Stimulated activated CD8-positive, alpha-beta memory T cell treated with anti-CD3 and anti-CD28 coated beads, Interleukin-2, amount 100 ng/mL, for 1 hour (primary cell): ENCODE data around the gene KDM2B.

Source experiments
- DNase-seq, 2 donors: peaks; one replicate each; pipeline ENCODE4 v3.0.0-alpha.2; 2020; ENCODE audit warnings: low read depth in 2 of 2

Gene KDM2B

DNA sequence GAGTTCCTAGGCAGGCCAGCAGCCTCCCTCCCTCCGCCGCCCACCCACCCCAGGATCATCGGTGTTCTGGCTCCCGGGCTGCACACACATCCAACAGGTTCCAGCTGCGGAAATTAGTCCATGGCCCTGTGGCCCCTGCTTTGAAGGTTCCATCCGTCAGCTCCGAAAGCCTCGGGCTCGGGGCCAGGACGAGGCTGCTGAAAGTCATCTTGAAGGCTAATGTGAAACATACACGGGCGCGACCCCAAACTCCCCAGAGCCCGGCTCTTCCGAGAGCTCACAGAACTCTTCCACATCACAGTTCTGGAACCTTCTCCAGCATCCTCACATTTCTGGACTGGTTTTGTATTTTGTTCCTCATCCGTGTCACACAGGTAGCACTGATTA is 19.8 kb downstream of the KDM2B start:
- DNase-seq = no peak

DNA sequence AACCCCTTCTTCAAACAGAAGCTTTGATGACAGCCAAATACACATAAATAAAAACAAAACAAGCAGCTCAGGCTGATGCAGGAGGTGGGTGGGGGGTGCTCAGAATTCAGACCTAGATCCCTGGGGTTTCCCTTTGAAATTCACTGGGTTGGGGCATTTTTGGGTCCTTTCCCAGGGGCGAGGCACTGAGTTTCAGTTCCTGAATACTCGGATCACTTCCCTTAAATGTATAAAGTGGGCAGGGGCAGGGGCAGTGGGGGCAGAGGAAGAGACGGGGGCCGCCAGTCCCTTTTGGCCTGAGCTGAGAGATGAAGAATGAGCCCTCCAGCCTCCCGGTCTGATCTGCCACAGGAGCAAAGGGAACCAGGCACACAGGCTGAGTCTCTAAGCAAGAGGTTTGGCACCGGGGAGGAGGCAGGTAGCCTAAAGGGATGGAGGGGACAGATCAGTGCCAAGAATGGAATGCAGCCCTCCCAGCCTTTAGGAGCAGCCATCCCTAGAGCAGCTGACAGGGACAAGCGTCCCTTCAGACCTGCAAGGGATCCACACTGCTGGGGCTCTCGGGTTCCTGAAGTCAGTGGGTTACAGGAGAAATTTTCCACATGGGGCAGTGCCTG is 20.3 kb downstream of the KDM2B start:
- no peak for DNase-seq

DNA sequence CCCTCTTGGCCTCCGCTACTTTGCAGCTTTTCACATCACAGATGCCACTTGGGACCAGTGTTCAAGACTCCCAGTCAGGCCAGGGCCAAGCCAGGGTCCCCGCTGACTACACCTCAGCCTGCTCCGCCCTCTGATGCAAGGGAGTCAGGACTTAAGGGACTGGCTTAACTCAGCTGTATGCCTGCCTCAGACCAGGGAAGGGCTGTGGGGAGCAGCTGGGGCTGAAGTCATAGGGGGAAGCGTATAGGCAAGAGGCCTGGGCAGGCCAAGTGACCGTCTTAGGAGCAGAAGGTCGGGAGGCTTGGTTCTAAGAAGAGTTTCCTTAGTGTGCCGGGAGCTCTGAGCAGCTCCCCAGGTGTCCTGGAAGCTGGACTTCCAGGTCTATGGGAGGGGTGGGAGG is 21.9 kb downstream of the KDM2B start:
- DNase-seq = no peak

DNA sequence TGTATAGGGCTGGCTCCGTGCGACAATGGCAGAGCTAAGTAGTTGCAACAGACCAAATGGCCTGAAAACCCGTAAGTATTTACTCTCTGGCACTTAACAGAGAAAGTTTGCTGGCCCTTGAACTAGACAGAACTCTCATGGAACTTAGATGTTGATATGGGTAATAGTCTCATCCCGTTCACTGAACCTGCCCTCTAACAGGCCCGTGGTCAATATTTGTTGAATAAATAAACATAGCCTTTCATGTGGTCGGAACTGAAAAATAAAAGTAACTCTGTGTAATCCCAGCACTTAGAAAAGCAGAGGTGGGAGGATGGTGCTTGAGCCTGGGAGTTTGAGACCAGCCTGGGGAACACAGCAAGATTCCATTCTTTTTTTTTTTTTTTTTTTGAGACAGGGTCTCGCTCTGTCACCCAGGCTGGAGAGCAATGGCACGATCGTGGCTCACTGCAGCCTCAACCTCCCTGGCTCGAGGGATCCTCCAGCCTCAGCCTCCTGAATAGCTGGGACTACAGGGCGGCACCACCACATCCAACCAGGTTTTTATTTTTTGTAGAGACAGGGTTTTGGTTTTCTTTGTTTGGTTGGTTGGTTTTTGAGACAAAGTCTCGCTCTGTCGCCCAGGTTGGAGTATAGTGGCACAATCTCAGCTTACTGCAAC is 29.7 kb downstream of the KDM2B start:
- no peak for DNase-seq

DNA sequence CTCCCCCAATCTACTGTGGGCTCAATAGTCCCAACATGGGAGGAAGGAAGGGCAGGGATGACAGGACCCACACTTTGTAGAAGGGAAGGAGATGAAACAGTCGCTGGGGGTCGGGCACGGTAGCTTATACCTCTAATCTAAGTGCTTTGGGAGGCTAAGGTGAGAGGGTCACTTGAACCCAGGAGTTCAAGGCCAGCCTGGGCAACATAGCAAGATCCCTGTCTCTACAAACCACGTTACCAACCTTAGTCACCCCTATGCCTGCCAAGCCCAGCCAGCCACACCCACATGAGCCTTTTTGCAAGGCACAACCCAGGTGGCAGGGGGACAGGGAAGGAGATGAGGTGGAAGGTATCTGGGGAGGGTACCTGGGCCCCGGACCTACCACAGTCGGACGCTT is 31.7 kb downstream of the KDM2B start:
- no peak for DNase-seq

DNA sequence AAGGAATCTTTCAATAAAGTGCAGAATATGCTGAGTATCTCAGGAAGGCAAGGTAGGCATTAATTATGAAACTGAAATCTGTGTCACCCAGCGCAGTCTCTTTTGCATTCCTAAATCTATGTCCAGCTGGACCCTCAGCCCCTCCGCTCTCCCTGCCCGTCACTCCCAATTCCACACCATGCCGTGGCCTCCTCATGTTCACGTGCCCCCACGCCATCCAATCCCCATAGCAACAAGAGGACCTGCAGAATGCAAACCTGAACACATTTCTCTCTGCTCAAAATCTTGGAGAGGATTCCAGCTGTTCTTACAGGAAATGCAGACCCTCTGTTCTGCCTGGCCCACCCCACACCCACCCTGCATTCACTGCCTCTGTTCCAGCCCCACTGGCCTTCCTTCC is 35.3 kb downstream of the KDM2B start:
- DNase-seq = no peak

DNA sequence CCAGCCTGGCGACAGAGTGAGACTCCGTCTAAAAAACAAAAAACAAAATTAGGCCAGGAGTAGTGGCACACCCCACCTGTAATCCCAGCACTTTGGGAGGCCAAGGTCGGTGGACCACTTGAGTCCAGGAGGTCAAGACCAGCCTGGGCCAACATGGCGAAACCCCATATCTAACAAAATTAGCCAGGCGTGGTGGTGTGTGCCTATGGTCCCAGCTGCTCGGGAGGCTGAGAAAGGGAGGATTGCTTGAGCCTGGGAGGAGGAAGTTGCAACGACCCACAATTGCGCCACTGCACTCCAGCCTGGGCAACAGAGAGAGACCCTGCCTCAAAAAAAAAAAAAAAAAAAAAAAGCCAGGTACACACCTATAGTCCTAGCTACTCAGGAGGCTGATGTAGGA is 37.0 kb downstream of the KDM2B start:
- no peak for DNase-seq

DNA sequence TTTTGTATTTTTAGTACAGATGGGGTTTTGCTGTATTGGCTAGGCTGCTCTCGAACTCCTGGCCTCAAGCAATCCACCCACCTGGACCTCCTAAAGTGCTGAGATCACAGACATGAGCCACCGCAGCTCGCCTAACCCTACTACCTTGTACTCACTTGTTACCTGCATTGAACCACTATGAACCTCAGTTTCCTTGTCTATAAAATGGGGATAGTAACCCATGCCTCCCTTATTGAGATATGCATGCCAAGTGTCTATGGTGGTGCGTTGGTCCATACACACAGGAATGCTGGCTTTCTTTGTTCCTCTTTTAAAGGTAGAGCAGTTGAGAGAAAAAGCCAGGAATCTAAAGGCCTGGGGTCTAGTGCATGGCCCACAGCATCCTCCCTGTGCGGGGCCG is 40.9 kb downstream of the KDM2B start:
- DNase-seq = no peak

DNA sequence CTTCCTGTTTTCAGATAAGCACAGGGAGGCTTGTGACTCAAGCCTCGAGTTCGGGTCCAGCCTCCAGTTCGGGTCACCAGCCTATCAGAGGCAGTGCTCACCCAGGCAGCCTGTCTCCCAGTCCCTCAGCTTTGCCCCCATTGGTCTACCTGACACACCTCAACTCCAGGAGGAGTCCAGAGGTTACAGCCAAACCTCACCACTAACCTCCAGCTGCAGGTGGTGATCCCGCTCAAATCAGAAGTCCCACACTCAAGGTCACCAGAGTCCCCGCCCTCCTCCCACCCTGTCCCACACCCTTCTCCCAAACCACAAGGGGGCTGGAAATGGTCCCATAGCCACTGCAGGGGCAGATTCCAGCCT is 42.1 kb downstream of the KDM2B start:
- no peak for DNase-seq

DNA sequence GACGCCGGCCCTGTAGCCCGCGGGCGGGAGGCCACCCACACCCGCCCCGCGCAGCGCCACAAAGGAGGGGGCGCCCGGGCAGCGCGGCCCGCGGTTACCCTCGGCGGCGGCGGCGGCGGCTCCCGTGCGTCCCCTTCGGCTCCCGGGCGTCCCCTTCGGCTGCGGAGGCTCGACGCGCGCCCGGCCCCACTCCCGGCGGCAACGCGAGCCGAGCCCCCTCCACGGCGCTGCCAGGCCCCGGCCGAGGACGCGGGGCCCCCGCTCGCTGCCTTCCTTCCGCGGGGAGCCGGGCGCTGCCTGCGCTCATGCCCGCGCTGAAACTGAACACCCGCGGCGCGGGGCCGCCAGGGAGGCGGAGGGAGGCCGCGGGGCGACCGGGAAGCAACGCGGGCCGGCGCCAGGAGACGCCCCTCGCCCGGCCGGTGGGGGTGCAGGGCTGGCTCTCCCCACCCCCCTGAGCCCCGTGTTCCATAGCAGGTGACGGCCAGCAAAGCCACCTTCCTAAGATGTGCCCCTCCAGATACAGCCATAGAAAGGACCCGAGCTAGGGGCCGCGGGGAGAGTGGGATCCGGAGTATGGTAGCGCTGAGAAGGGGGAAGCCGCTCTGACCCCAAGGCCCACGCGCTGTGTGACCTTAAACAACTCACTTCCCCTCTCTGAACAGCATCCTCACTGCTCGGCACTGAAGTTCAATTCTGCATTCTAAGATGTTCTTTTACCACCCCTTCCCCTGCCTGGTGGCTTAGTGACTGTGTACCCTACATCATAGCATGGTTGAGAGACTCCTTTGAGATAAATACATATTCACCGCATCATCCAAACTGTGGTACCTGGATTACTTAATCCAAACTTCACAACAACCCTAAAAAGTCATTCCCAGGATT is 42.8 kb downstream of the KDM2B start:
- no peak for DNase-seq

DNA sequence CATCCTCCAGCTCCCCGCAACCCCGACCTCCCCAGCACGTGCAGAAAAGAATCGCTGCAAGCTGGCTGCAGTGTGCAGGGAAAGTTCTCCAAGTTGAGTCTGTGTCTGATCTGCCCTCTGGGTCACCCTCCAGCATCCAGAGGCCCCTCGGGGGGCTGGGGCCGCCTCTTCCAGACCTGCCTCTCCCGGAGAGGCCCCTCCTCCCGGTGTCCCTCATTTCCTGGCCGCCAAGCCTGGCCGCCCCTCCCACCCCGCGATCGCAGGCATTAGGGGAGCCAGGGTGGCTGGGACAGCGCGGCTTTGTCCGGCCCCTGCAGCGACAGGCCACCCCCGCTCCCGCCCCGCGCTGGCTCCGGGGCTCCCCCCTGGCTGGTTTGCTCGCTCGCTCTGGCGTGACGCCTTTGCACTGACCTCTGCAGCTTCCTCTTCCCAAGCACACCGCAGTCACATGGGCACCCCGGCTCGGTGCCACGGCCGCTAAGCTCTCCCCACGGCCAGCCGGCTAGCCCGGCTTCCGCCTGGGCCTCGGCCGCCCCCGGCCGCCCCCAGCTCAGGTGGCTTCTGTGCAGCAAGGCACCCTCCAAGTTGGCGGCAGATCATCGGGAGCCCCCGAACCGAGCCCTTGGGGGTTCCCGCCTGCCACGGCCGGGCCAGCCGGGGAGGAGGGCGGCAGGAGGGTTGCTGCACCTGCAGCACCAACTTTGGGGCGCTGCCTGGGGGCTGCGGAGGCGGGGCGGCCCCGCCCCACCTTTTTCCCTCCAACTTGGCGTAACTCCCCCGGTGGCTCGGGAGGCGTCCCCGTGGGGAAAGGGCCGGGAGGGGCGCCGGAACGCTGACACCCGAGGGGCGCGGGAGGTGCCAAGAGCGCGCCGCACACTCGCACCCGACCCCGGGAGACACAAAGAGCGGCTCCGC is 43.7 kb downstream of the KDM2B start:
- no peak for DNase-seq

DNA sequence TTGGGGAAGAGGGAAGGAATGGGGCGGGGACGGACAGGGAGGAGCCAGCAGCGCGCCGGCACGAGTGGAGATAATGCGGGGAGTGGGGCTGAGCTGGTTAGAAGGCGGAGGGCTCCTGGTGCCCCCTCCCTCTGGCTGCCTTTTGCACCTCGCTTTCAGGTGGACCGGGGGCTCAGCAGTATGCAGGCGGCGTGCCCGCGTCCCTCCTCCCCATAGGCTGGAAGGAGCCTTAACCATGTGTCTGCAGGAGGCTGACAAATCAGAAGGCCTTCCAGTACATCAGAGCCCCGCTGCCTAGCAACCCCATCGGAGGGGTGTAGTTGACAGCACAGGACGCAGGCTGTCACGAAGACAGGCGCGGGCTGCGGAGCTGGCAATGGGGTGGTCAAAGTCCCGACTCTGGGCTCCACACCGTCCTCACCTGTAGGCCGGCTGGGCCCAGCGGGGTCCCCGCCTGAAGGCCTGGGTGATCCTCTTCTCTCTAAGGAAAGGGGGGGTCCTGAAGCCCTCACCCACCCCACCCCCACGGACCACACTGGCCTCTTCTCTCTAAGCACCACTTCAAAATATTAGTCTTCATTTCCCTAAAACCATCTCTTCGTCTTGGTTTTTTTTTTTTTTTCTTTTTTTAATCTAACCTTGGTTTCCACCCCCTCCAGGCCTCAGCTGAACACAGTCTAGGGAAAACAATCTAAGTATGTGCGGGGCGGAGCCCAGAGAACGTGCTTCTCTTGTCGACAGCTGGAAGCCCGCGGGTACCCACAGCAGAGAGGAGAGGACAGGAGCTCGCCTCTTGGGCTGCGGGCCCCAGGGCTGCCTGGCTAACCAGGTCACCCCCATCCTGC is 44.5 kb downstream of the KDM2B start:
- DNase-seq = peak in 1 of 2 donors; percentile 55

DNA sequence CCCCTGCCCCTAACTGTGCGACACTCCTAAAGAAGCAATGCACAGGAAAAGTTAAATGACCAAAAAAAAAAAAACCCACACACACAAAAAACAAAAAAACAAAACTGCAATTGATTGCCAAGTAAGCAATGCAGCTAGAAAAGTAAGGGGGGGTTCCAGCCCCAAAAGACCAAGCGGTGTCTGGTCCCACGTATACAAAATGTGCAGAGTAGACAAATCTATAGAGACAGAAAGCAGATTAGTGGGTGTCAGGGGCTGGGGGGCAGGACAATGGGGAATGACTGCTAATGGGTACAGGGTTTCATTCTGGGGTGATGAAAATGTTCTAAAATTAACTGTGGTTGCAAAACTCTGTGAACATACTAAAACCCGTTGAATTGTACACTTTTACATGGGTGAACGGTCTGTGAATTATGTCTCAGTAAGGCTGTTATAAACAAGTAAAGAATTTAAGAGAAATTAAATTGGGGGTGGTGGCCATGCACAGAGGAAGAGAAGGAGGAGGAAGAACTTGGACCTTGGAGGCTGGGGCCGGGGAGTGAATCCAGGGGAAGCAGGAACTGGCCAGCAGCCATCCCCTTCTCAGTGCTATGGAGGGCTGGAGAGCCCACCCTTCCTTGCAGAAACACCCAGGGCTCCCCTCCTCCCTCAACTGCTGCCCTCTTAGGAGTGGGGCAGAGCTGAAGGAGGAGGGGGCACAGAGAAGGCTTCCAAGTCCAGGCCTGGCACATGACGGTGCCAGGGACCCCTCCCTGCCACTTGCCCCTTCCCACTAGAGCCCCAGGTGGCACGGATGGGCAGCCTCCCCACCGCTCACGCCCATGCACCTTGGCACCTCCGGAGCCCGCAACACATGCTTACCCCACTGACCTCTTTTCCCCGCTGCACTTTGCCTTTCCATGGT is 45.4 kb downstream of the KDM2B start:
- no peak for DNase-seq

DNA sequence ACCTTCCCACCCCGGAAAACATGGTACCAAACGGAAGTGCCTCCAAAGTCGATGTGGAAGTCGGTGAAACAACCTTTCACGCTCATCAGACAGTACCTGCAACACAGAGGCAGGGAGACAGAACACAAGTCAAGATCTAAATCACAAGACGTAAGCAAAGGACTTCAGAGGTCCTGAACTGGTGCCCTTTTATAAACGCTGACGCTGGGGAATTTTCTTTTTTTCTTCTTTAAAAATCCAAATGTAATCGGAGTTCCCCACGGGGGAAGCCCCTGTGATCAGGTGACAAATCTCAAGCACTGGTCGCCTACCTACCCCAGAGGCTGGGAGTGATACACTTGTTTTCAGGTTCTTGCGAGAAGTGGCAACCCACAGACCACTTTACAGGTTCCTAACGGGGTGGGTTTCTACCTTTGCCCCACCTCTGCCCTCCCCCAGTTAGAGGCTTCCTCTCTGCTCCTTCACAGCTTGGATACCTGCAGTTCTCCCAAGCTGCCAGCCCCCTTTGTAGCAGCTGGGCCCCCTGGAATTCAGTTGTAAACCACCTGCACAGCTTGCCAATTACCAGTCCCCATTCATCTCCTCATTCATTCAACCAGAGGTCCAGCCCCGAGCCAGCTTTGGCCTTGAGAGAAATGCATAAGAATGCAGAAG is 46.2 kb downstream of the KDM2B start:
- peak in 1 of 2 donors; percentile 39 for DNase-seq

DNA sequence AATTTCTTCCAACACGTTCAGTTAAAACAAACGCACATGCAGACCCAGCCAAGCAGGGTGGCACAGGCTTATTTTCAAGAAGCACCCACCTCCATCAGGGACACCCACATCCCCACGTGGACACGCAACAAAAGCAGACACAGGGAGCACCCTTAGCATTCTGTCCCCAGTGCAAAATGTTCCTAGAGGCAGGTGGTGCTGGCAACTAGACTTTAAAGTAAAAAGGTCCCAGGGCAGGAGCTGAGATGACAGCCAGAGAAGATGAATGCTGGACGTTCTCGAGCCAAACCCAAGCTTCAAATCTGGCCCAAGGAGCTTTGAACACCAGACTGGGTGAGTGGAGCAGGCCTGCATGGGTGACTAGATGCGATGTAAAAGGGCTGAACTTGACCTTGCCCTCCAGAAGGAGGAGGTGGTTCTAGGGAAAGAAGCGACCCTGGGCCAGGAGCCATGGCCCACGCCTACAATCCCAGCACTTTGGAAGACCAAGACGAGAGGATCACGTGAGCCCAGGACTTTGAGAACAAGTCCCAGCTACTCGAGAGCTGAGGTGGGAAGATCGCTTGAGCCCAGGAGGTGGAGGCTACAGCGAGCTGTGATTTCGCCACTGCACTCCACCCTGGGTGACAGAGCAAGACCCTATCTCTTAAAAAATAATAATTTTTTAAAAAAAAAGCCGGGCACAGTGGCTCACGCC is 47.3 kb downstream of the KDM2B start:
- no peak for DNase-seq

DNA sequence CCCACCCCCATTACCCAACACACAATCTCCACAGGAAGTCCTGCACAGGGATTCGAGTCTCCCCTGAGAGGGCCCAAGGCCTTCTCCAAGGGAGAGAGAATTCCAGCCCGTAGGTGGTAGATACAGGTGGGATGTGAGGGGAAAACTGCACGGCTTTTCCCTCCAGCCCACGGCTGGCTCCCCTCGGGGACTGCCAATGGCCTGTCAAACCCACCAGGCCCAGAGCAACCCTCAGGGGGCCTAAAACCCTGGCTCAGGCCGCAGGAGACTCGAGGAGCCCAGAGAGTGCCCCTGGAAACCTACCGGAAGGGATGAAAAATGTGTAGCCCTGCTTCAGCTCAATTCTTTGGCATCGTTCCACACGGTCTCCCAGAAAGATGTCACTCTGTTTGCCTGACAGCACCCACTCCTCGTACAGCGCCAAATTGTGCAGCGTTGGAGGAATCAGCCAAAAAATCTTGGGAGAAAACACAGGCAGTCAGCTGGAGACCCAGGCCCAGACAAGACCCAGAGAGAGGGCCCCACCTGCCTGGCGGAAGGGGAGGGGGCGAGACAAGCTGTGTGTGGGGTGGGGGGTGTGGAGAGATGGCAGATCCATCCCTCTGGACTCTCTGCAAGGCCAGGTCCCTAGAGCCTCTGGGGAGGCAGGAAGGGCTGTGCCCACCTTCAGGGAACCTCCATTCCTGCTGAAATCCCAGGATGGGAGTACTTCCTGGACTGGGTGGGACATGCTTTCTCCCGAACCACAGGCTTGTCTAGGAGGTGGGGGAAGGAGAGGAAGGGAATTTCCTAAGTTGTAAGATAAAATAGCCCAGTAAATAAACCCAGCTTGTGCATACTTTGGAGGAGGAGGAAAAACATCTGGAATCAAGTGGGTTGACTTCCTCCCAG is 48.1 kb downstream of the KDM2B start:
- DNase-seq = no peak

DNA sequence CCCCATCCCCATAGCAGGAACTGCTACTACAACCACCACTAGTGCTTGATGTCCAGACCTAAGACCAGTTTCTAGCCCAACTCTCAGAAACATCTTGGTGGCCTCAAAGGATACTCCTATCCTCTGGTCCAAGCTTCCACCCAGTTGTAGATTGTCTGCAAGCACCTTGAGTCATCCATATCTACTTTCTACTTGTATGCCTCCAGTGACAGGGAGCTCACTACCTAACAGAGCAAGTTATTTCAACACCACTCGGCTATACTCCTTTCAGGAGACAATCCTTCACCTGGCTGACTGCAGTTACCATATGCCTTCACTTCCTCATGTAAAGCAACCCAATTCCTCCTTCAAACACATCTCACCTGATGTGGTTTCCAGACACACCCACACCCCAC is 49.5 kb downstream of the KDM2B start:
- DNase-seq = no peak
